ENCODE measurements around the gene CREM. TPM values are rescaled to one million over a fixed set of nuclear protein-coding genes. Genes with fewer than 3 reads are reported as not detected.

Gene CREM
- total RNA-seq, 2 donors from 2014 or later, result 11.3 to 14.5 TPM

DNA sequence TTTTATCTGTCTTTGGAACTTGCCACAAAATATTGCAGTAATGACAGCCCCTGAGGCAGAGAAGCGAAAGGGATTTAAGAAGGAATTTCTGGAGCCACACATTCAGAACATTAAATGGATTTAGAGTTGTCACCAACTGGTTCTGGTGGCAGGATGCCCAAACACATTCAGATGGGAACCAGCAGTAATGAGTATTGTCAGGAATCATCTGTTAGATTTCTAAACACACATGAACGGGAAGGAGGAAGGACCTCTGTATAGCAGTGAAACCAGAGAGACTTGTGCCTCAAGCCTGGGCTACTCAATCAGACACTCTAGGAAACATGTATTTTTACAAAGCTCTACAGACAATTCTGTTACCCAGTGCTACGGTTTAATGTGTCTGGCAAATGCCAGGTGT, 105.9 kb downstream of the CREM start:
- intact Hi-C loops (cut with DNase I, micrococcal nuclease), result no loop called here
- no peak for ATAC-seq

DNA sequence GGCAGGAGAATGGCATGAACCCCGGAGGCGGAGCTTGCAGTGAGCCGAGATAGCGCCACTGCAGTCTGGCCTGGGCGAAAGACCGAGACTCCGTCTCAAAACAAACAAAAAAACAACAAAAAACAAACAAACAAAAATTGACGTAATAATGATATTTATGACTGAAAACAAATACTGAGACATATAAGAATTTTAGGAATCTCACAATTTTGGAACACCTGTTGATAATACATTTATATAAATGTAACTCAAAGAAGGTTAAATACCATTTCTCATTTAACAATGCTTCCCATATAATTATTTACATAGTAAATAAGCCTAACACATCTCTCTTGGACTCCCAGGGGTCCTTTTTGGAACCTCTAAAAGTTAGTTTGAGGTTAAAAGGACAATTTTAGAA, 107.4 kb downstream of the CREM start:
- DNase-seq, result no peak
- intact Hi-C loops (cut with DNase I, micrococcal nuclease), result no loop called here
- ATAC-seq, result no peak

More for the DNA sequence above, 105.9 kb downstream of the CREM start:
- DNase-seq, result no peak

DNA sequence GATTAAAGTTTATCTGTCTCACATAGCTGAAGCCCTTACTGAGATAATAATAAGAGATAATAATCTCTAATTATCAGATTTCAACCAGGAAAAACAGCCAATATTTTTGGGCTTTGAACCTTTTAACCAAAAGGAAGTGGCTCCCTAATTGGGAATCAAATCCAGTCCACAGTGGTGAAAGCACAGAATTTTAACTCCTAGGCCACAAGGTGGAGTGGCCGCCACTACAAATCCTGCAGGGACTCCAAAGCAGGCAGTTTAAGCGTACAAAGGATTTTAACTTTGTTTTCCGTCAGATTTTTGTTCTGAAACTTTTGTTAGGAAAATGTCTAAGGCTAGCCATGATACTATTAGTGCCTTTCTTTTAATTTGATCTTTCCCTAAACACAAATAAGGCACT, 110.1 kb downstream of the CREM start:
- DNase-seq, result no peak
- ATAC-seq, result no peak
- intact Hi-C loops (cut with DNase I, micrococcal nuclease), result no loop called here

DNA sequence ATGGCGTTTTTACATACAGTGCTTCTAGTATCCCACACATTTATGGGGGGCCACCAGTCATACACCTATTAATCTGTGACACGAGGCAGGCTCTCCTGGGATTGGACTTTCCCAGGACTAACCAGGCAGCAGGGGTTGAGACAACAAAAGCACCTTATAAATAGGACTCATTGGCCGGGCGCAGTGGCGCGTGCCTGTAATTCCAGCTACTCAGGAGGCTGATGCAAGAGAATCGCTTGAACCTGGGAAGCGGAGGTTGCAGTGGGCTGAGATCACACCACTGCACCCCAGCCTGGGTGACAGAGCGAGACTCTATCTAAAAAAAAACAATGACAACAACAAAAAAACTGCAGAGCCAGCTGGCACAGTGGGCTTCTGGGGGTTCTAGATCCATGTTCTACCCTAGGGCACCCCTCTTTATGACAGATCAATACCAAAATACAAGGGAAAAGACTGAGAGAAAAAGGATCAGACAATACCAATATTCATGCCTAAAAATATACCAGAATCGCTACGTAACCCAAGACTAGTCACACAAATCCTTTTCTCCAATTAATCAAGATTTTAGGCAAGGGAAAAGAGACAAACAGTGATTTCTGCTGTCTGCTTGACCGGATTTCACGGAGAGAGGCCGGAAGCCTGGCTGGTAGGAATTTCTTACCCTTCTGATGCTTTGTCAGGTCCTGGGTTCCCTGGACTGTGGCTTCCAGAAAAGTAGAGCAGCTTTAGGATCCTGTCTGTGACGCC, 111.3 kb downstream of the CREM start:
- ATAC-seq (no peak), DNase-seq (no peak)
- intact Hi-C loops (cut with DNase I, micrococcal nuclease), result no loop called here

DNA sequence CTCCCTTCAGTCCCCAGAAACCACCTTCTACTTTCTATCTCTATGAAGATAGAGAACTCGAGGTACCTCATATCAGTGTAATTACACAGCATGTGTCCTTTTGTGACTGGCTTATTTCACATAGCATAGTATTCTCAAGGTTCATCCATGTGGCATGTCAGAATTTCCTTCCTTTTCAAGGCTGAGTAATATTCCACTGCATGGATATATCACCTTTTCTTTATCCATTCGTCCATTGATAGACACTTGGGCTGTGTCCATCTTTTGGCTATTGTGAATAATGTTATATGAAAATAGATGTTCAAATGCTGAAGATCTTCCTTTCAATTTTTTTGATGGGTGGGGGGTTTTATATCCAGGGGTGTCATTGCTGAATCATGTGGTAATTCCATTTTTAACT, 117.9 kb downstream of the CREM start:
- ATAC-seq (no peak), DNase-seq (no peak)
- intact Hi-C loops (cut with DNase I, micrococcal nuclease), result no loop called here

DNA sequence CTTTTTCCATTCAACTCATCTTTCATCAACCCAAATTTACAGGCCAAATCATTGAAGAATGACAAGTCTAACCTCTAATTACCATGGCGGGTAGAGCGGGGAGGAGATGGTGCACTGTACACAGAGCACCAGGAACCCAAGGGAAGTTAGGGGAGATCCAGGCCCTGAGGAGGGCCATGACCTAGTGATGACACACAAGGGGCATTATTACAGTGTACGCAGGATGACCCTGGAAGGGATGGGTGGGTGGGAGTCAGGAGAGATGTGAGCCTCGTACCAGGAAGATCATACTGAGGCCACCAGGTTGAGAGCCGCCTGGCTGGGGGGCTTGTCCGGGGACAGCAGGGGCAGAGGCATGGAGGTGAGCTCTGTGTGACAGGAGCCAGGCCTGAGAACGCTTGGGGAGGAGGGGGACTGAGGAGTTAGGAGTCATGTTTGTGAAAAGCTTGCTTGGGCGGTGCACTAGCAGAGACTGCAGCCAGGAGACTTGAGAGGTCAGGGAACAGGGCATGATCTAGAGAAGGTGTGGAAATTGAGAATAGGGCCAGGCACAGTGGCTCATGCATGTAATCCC, 120.2 kb downstream of the CREM start:
- intact Hi-C loops (cut with DNase I, micrococcal nuclease), result no loop called here
- ATAC-seq (no peak), DNase-seq (no peak)

DNA sequence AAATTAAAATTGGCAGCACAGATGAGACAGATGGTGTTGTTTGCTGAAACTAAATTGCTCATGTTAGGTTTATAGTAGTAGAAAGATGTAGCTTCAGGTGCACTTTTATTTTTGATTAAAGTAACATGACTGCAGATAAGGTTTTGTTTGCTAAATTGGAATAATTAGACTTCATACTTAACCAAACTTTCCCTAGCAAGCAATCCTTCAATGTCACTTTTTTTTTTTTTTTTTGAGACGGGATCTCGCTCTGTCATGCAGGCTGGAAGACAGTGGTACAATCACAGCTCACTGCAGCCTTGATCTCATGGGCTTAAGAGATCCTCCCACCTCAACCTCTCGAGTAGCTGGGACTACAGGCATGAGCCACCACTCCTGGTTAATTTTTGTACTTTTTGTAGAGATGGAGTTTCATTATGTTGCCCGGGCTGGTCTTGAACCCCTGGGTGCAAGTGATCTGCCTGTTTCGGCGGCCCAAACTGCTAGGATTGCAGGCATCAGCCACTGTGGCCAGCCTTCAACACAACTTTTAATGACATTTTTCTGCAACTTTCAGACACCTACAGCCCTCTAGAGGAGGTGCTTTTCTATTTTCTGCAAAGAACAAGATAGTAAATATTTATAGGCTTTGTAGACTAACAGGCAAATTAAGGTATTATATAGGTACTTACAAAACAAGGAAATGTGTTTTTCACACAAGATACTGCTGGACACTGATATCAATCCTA, 124.9 kb downstream of the CREM start:
- ATAC-seq (no peak), DNase-seq (no peak)
- intact Hi-C loops (cut with DNase I, micrococcal nuclease), result no loop called here

DNA sequence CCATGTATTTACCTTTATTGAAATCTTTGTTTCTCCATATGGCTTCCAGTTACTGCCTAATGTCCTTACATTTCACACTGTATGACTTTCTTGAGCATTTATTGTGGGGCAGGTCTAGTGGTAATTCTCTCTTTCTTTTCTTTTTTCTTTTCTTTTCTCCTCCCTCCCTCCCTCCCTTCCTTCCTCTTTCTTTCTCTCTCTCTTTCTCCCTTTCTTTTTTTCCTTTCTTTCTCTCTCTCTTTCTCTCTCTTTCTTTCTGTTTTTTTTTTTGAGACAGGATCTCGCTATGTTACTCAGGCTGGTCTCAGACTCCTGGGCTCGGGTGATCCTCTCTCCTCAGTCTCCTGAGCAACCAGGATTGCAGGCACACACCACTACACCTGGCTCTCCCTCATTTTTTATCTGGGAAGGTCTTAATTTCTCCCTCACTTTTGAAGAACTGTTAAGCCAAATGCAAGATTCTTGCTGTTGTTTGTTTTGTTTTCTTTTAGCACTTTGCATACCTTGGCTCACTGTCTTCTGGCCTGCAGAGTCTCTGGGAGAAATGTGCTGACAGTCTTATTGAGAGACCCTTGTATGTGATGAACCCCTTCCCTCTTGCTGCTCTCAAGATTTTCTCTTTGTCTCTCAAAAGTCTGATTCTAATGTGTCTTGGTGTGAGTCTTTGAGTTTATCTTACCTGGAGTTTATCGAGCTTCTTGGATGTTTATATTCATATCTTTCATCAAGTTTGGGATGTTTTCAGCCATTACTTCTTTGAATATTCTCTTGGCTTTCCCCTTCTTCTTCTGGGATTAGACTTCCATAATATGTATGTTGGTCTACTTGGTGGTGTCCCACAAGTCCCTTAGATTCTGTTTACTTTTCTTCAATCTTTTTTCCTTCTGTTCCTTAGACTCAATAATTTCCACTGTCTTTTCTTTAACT, 130.7 kb downstream of the CREM start:
- intact Hi-C loops (cut with DNase I, micrococcal nuclease), result no loop called here
- no peak for DNase-seq
- no peak for ATAC-seq

DNA sequence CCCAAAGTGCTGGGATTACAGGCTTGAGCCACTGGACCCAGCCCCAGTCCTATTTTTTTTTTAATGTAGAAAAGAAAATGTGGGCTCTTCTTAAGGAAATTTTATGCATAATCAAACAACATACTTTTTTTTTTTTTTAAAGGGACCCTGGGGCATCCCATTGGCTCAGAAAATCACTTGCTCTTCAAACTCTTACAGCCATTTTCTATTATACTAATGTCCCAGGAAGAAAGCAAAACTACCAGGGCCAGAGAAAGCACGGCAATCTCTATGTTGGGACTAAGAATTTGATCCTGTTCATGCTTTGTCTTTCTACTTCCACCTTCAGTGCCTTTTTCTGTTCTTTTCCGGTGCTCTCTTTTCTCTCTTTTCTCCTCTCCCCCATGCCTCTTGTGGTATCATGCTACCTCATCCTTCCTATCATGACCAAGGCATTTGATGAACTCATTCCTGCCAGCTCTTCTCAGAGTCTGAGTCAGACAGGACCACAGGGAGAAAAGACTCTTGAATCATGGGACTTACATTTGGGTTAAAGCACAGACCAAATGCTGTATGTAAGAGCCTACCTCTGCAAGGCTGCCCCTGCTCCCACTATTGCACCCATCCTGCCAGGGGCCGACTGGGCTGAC, 133.2 kb downstream of the CREM start:
- no peak for DNase-seq
- ATAC-seq, result no peak
- intact Hi-C loops (cut with DNase I, micrococcal nuclease), result no loop called here

DNA sequence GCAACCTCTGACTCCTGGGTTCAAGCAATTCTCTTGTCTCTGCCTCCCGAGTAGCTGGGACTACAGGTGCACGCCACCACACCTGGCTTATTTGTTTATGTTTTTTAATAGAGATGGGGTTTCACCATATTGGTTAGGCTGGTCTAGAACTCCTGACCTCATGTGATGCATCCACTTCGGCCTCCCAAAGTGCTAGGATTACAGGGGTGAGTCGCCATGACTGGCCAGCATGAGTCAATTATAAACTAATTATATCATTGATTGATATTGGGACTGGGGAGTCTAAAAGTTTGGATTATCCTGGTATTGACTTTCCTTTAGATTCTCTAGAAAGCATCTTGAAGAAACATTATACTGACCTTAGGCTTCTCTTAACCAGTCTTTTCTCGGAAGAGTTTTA, 135.8 kb downstream of the CREM start:
- intact Hi-C loops (cut with DNase I, micrococcal nuclease), result no loop called here
- no peak for DNase-seq
- no peak for ATAC-seq

Small RNA genes lying within 50 kb of the gene (microRNA-seq; reads per million reads assigned to microRNA genes)
- 3.2 to 12.2 reads per million in 2 donors for gene MIR3611

Other genes starting within 250 kb of the CREM start
- 10 to 100 TPM; 22.3 to 25.0 TPM for gene CUL2, start 36.5 kb upstream of the CREM start, total RNA-seq
- gene CCNY, start 209.7 kb downstream of the CREM start, total RNA-seq, result 10 to 100 TPM; 51.6 to 78.0 TPM

All from left colon (tissue), 2 donors.